GM23338 (cell line): ENCODE data around the gene ASB16. TPM values are rescaled to one million over a fixed set of nuclear protein-coding genes. Genes with fewer than 3 reads are reported as not detected.
A peak's percentile ranks its signal among the peaks of the same experiment; 100 is the strongest.

Source experiments
- ATAC-seq: fragments of 200-7000 bp; cut with Tn5 transposase; 3 replicates; pipeline ENCODE4 v1.9.1; 2020
- DNase-seq: peaks from one replicate; pipeline ENCODE4 v3.0.0-alpha.2; 2015; ENCODE audit warnings: low spot score
- H2AFZ ChIP-seq: fragments of 200-600 bp; sonication (generic); 2 replicates; pipeline ENCODE4 v1.8.0; 2016; ENCODE audit warnings: antibody characterized with exemption, mild to moderate bottlenecking, moderate library complexity
- H3F3A ChIP-seq: fragments of 200-600 bp; sonication (generic); replicated peaks from 2 replicates; pipeline ENCODE4 v1.8.0; 2017; ENCODE audit warnings: antibody characterized with exemption, mixed run types, low read depth
- H3K27ac ChIP-seq: fragments of 200-600 bp; sonication (generic); 2 replicates; pipeline ENCODE4 v1.6.1; 2016; ENCODE audit warnings: low read depth
- H3K27me3 ChIP-seq: fragments of 200-600 bp; sonication (generic); 2 replicates; pipeline ENCODE4 v1.8.0; 2016; ENCODE audit warnings: mild to moderate bottlenecking, mixed run types, moderate library complexity; ENCODE audit not compliant: insufficient read depth
- H3K36me3 ChIP-seq: fragments of 200-600 bp; sonication (generic); 2 replicates; pipeline ENCODE4 v1.8.0; 2016; ENCODE audit warnings: mild to moderate bottlenecking; ENCODE audit not compliant: insufficient read depth
- H3K4me1 ChIP-seq: fragments of 200-600 bp; sonication (generic); 2 replicates; pipeline ENCODE4 v1.8.0; 2016; ENCODE audit warnings: mild to moderate bottlenecking, moderate library complexity; ENCODE audit not compliant: insufficient read depth
- H3K4me2 ChIP-seq: fragments of 200-600 bp; sonication (generic); 2 replicates; pipeline ENCODE4 v1.7.1; 2017; ENCODE audit warnings: mixed run types
- H3K4me3 ChIP-seq: fragments of 200-600 bp; sonication (generic); 2 replicates; pipeline ENCODE4 v1.6.1; 2016; ENCODE audit warnings: mixed run types
- H3K79me2 ChIP-seq: fragments of 200-600 bp; sonication (generic); replicated peaks from 2 replicates; pipeline ENCODE4 v1.8.0; 2017; ENCODE audit warnings: mild to moderate bottlenecking; ENCODE audit not compliant: insufficient read depth
- H3K9me2 ChIP-seq: fragments of 200-600 bp; sonication (generic); 2 replicates; pipeline ENCODE4 v1.8.0; 2017; ENCODE audit not compliant: insufficient read depth
- H4K20me1 ChIP-seq: fragments of 200-600 bp; sonication (generic); replicated peaks from 2 replicates; pipeline ENCODE4 v1.8.0; 2017; ENCODE audit warnings: mild to moderate bottlenecking; ENCODE audit not compliant: insufficient read depth
- H3K27ac Mint-ChIP-seq: 2 replicates; pipeline ENCODE4 v1.8.0; 2020; ENCODE audit warnings: inconsistent platforms, mild to moderate bottlenecking, moderate library complexity, mixed read lengths
- H3K27me3 Mint-ChIP-seq: 3 replicates; pipeline ENCODE4 v1.8.0; 2022; ENCODE audit warnings: low read depth, mild to moderate bottlenecking, moderate library complexity, mixed read lengths, inconsistent platforms; ENCODE audit not compliant: insufficient read depth, poor library complexity
- H3K36me3 Mint-ChIP-seq: 3 replicates; pipeline ENCODE4 v1.8.0; 2021; ENCODE audit warnings: low read depth, mild to moderate bottlenecking, inconsistent platforms, moderate library complexity, mixed read lengths
- H3K4me1 Mint-ChIP-seq: 3 replicates; pipeline ENCODE4 v1.8.0; 2020; ENCODE audit warnings: mild to moderate bottlenecking, inconsistent platforms, mixed read lengths
- H3K4me3 Mint-ChIP-seq: 3 replicates; pipeline ENCODE4 v1.8.0; 2021; ENCODE audit warnings: moderate library complexity, mild to moderate bottlenecking, inconsistent platforms, mixed read lengths
- H3K9me3 Mint-ChIP-seq: 3 replicates; pipeline ENCODE4 v1.8.0; 2020; ENCODE audit warnings: moderate library complexity, mild to moderate bottlenecking, inconsistent platforms, mixed read lengths
- EZH2 ChIP-seq: fragments of 200-600 bp; sonication (generic); IDR thresholded peaks from one replicate; pipeline ENCODE4 v1.8.0; 2017; ENCODE audit warnings: antibody characterized with exemption, mild to moderate bottlenecking, low read depth; ENCODE audit not compliant: unreplicated experiment
- JUNB ChIP-seq: IDR thresholded peaks from one replicate; pipeline ENCODE4 v1.6.1; 2016; ENCODE audit warnings: antibody characterized with exemption; ENCODE audit not compliant: unreplicated experiment
- NANOG ChIP-seq: IDR thresholded peaks from 2 replicates; pipeline ENCODE4 v1.6.1; 2016; ENCODE audit warnings: antibody characterized with exemption, borderline replicate concordance
- POLR2AphosphoS5 ChIP-seq: IDR thresholded peaks from 2 replicates; pipeline ENCODE4 v1.6.1; 2016; ENCODE audit warnings: antibody characterized with exemption, low read depth
- STAT1 ChIP-seq: IDR thresholded peaks from one replicate; pipeline ENCODE4 v1.6.1; 2016; ENCODE audit warnings: antibody characterized with exemption; ENCODE audit not compliant: unreplicated experiment
- ZNF331 ChIP-seq: fragments of 250-450 bp; sonication (Bioruptor Pico); IDR thresholded peaks from 2 replicates; pipeline ENCODE4 v1.5.0; 2020; ENCODE audit warnings: low read depth, mild to moderate bottlenecking, moderate library complexity
- polyA plus RNA-seq: library from polyadenylated mRNA; unstranded; fragments of >200 nt; fragmentation: Nextera tagmentation; extraction: Ambion mirVana; gene quantifications from 2 replicates; pipeline ENCODE4 v1.2.1, GENCODE V29; 2016
- total RNA-seq: library from RNA; depleted of rRNA; stranded (reverse); fragments of >200 nt; shearing (Covaris generic); gene quantifications from 2 replicates; pipeline ENCODE4 v1.2.3, GENCODE V29; 2014
- TF ChIP-seq, protein P1 (sequence below): IDR thresholded peaks from one replicate; pipeline ENCODE4 v1.6.1; 2018; ENCODE audit warnings: antibody characterized with exemption; ENCODE audit not compliant: unreplicated experiment
- TF ChIP-seq, protein P2 (sequence below), 2 experiments: fragments of 200-600 bp in 1 of 2; sonication (generic) in 1 of 2; conservative IDR thresholded peaks; 2 replicates each; pipeline versions ENCODE4 v1.5.1 to v1.6.1; 2016 to 2017; ENCODE audit warnings: antibody characterized with exemption in 2 of 2, low read depth in 2 of 2, mild to moderate bottlenecking in 2 of 2, moderate library complexity in 1 of 2
- TF ChIP-seq, protein P3 (sequence below): IDR thresholded peaks from 2 replicates; pipeline ENCODE4 v1.6.1; 2016; ENCODE audit warnings: antibody characterized with exemption

ASB16 gene
- total and polyA plus RNA-seq, 2 experiments from 2014 or later, result 0.47 TPM; not detected in 1

DNA sequence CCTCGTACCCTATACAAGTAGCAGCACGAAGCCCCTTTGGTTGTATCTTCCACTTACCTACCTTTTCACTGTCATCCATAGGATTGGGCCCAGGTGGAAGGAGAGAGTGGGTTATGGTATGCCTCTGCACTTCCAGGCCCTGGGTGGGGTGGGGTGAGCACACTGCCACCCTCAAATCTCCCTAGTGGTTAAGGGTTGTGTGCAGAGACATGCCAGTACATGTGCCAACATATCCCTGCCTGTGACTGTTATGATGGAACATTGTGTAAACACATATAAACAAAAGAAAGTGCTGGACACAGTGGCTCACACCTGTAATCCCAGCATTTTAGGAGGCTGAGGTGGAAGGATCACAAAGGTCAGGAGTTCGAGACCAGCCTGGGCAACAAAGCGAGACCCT lies 17.6 kb upstream of the ASB16 start:
- no peak overlapping the region for H3K27ac ChIP-seq
- peaks cover 40% of the 10 kb centered on the region for H3K79me2 ChIP-seq
- Mint-ChIP-seq H3K36me3 (peaks cover 72% of the 10 kb centered on the region), H3K27ac (no peak overlapping the region), H3K9me3 (no peaks in the 10 kb centered on the region), H3K4me3 (no peak overlapping the region), H3K27me3 (peaks cover 4% of the 10 kb centered on the region), H3K4me1 (no peaks in the 10 kb centered on the region; the same call in 2 of the 3 replicates)
- no peaks in the 10 kb centered on the region for H3K27me3 ChIP-seq
- TF ChIP-seq POLR2AphosphoS5 (no peak), STAT1 (no peak), JUNB (no peak), ZNF331 (CRISPR knock-in tag) (no peak), NANOG (no peak)
- TF ChIP-seq, protein P1, sequence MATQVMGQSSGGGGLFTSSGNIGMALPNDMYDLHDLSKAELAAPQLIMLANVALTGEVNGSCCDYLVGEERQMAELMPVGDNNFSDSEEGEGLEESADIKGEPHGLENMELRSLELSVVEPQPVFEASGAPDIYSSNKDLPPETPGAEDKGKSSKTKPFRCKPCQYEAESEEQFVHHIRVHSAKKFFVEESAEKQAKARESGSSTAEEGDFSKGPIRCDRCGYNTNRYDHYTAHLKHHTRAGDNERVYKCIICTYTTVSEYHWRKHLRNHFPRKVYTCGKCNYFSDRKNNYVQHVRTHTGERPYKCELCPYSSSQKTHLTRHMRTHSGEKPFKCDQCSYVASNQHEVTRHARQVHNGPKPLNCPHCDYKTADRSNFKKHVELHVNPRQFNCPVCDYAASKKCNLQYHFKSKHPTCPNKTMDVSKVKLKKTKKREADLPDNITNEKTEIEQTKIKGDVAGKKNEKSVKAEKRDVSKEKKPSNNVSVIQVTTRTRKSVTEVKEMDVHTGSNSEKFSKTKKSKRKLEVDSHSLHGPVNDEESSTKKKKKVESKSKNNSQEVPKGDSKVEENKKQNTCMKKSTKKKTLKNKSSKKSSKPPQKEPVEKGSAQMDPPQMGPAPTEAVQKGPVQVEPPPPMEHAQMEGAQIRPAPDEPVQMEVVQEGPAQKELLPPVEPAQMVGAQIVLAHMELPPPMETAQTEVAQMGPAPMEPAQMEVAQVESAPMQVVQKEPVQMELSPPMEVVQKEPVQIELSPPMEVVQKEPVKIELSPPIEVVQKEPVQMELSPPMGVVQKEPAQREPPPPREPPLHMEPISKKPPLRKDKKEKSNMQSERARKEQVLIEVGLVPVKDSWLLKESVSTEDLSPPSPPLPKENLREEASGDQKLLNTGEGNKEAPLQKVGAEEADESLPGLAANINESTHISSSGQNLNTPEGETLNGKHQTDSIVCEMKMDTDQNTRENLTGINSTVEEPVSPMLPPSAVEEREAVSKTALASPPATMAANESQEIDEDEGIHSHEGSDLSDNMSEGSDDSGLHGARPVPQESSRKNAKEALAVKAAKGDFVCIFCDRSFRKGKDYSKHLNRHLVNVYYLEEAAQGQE, result no peak
- TF ChIP-seq, protein P2, sequence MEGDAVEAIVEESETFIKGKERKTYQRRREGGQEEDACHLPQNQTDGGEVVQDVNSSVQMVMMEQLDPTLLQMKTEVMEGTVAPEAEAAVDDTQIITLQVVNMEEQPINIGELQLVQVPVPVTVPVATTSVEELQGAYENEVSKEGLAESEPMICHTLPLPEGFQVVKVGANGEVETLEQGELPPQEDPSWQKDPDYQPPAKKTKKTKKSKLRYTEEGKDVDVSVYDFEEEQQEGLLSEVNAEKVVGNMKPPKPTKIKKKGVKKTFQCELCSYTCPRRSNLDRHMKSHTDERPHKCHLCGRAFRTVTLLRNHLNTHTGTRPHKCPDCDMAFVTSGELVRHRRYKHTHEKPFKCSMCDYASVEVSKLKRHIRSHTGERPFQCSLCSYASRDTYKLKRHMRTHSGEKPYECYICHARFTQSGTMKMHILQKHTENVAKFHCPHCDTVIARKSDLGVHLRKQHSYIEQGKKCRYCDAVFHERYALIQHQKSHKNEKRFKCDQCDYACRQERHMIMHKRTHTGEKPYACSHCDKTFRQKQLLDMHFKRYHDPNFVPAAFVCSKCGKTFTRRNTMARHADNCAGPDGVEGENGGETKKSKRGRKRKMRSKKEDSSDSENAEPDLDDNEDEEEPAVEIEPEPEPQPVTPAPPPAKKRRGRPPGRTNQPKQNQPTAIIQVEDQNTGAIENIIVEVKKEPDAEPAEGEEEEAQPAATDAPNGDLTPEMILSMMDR (conservative IDR thresholded peaks at IDR 0.05; ENCODE audit: low read depth in 2 of 2), result no peak
- TF ChIP-seq, protein P3, sequence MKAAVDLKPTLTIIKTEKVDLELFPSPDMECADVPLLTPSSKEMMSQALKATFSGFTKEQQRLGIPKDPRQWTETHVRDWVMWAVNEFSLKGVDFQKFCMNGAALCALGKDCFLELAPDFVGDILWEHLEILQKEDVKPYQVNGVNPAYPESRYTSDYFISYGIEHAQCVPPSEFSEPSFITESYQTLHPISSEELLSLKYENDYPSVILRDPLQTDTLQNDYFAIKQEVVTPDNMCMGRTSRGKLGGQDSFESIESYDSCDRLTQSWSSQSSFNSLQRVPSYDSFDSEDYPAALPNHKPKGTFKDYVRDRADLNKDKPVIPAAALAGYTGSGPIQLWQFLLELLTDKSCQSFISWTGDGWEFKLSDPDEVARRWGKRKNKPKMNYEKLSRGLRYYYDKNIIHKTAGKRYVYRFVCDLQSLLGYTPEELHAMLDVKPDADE, result no peak
- H3K4me3 ChIP-seq, result no peak overlapping the region
- H3K36me3 ChIP-seq, result peaks cover 15% of the 10 kb centered on the region; the same call in 1 of the 2 replicates
- H3K4me2 ChIP-seq, result no peak overlapping the region
- no peak overlapping the region for H2AFZ ChIP-seq
- no peak for ATAC-seq
- H3F3A ChIP-seq, result 0 out of 2 replicates have a peak, but pooled peaks cover 3% of the 10 kb centered on the region
- no peak for DNase-seq
- H4K20me1 ChIP-seq, result peaks cover 9% of the 10 kb centered on the region
- H3K4me1 ChIP-seq, result no peaks in the 10 kb centered on the region
- H3K9me2 ChIP-seq, result no peaks in the 10 kb centered on the region

DNA sequence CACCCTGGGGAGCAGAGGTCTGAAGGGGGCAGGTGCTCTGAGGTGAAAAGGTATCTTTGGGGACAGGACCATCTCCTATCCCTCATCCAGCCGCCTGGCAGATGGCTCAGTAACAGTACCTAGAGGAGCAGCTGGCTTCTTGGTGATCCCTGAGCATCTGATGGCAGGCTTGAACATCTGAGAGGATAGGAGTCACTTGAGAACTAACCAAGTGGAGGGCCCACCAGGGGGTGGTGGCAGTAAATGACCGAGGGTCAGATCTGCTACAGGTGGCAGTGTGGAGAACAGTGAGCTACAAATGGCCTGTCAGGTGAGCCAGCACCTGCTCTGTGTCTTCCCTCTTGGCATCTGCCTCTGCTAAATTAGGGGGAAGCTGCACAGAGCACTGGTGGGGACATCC lies 15.0 kb upstream of the ASB16 start:
- no peak for DNase-seq
- no peak overlapping the region for H3K4me3 ChIP-seq
- H3K36me3 ChIP-seq, result peaks cover 17% of the 10 kb centered on the region
- Mint-ChIP-seq H3K27me3 (peaks cover 2% of the 10 kb centered on the region), H3K9me3 (no peaks in the 10 kb centered on the region), H3K27ac (peak overlapping the region; percentile 40; the same call in 1 of the 2 replicates), H3K4me3 (no peak overlapping the region), H3K4me1 (no peaks in the 10 kb centered on the region), H3K36me3 (peaks cover 67% of the 10 kb centered on the region)
- H3K27ac ChIP-seq, result no peak overlapping the region
- H3K27me3 ChIP-seq, result no peaks in the 10 kb centered on the region
- ATAC-seq, result no peak
- H3F3A ChIP-seq, result 0 out of 2 replicates have a peak, but pooled peaks cover 3% of the 10 kb centered on the region
- peaks cover 9% of the 10 kb centered on the region for H4K20me1 ChIP-seq
- H3K4me2 ChIP-seq, result no peak overlapping the region
- H3K9me2 ChIP-seq, result no peaks in the 10 kb centered on the region
- peaks cover 27% of the 10 kb centered on the region for H3K79me2 ChIP-seq
- no peaks in the 10 kb centered on the region for H3K4me1 ChIP-seq
- H2AFZ ChIP-seq, result no peak overlapping the region
- TF ChIP-seq ZNF331 (CRISPR knock-in tag) (no peak), EZH2 (no peak), NANOG (no peak)
- TF ChIP-seq, protein P2 (conservative IDR thresholded peaks at IDR 0.05; ENCODE audit: low read depth in 2 of 2), result no peak
- TF ChIP-seq, protein P3, result no peak
